OCI-LY3 (cell line): ENCODE data around the gene PTPRQ.

Source experiments
- EZH2phosphoT487 ChIP-seq: fragments of 200-600 bp; shearing (Covaris generic); IDR thresholded peaks from 2 replicates; pipeline ENCODE4 v1.6.1; 2018; ENCODE audit warnings: antibody characterized with exemption, mixed run types, low read depth
- TF ChIP-seq, protein P1 (sequence below): fragments of 200-600, 300-600 bp; sonication (generic); IDR thresholded peaks from 2 replicates; pipeline ENCODE4 v1.5.1; 2014; ENCODE audit warnings: antibody characterized with exemption, low read length, low read depth

GRCh38 chr12:80441921-80442320 lies 2.1 kb upstream of the PTPRQ start:
- TF ChIP-seq, protein P1, sequence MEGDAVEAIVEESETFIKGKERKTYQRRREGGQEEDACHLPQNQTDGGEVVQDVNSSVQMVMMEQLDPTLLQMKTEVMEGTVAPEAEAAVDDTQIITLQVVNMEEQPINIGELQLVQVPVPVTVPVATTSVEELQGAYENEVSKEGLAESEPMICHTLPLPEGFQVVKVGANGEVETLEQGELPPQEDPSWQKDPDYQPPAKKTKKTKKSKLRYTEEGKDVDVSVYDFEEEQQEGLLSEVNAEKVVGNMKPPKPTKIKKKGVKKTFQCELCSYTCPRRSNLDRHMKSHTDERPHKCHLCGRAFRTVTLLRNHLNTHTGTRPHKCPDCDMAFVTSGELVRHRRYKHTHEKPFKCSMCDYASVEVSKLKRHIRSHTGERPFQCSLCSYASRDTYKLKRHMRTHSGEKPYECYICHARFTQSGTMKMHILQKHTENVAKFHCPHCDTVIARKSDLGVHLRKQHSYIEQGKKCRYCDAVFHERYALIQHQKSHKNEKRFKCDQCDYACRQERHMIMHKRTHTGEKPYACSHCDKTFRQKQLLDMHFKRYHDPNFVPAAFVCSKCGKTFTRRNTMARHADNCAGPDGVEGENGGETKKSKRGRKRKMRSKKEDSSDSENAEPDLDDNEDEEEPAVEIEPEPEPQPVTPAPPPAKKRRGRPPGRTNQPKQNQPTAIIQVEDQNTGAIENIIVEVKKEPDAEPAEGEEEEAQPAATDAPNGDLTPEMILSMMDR, result no peak
- TF ChIP-seq EZH2phosphoT487, result no peak
